Liver (tissue), 9 donors: ENCODE results near the gene HOXD4. TPM values are rescaled to one million over a fixed set of nuclear protein-coding genes. Genes with fewer than 3 reads are reported as not detected.

ENCODE experiments used
- DNase-seq: peaks from one replicate; pipeline ENCODE4 v3.0.0-alpha.2; 2017; ENCODE audit warnings: low spot score
- H3K27ac ChIP-seq, 2 donors: one replicate each; pipeline ENCODE4 v1.7.0; 2013; ENCODE audit warnings: inconsistent platforms in 2 of 2, low read length in 2 of 2, control low read depth in 1 of 2, low read depth in 1 of 2, mild to moderate bottlenecking in 1 of 2
- H3K27me3 ChIP-seq, 4 donors: one replicate each; pipeline versions ENCODE4 v1.6.1 to v1.7.0; 2013; ENCODE audit warnings: low read length in 3 of 4, inconsistent platforms in 1 of 4, mild to moderate bottlenecking in 1 of 4, moderate library complexity in 1 of 4; ENCODE audit not compliant: control insufficient read depth in 4 of 4, insufficient read depth in 4 of 4
- H3K36me3 ChIP-seq, 4 donors: one replicate each; pipeline versions ENCODE4 v1.6.1 to v1.7.0; 2013; ENCODE audit warnings: low read length in 3 of 4, mild to moderate bottlenecking in 3 of 4, low read depth in 1 of 4, moderate library complexity in 1 of 4; ENCODE audit not compliant: control insufficient read depth in 4 of 4, insufficient read depth in 3 of 4
- H3K4me1 ChIP-seq, 4 donors: one replicate each; pipeline versions ENCODE4 v1.6.1 to v1.7.0; 2013; ENCODE audit warnings: low read length in 3 of 4, mild to moderate bottlenecking in 3 of 4, moderate library complexity in 1 of 4; ENCODE audit not compliant: control insufficient read depth in 4 of 4, insufficient read depth in 4 of 4
- H3K4me3 ChIP-seq, 3 donors: one replicate each; pipeline versions ENCODE4 v1.6.1 to v1.7.0; 2013; ENCODE audit warnings: low read length in 3 of 3, control low read depth in 1 of 3, low read depth in 1 of 3, mild to moderate bottlenecking in 1 of 3
- H3K9ac ChIP-seq, 2 donors: one replicate each; pipeline ENCODE4 v1.7.0; 2013; ENCODE audit warnings: low read length in 2 of 2, mild to moderate bottlenecking in 2 of 2, moderate library complexity in 2 of 2, control low read depth in 1 of 2, low read depth in 1 of 2
- H3K9me3 ChIP-seq, 4 donors: one replicate each; pipeline versions ENCODE4 v1.6.1 to v1.7.0; 2013; ENCODE audit warnings: low read length in 3 of 4; ENCODE audit not compliant: control insufficient read depth in 4 of 4
- ATF3 ChIP-seq: IDR thresholded peaks from 2 replicates; pipeline ENCODE4 v1.6.1; 2016; ENCODE audit warnings: antibody characterized with exemption
- CTCF ChIP-seq: fragments of 150-350 bp; IDR thresholded peaks from 2 replicates; pipeline ENCODE4 v1.5.1; 2017; ENCODE audit warnings: improper control_type of control experiment, low read depth, low read length; ENCODE audit not compliant: missing input control
- FOXA2 ChIP-seq: IDR thresholded peaks from 2 replicates; pipeline ENCODE4 v1.6.1; 2016; ENCODE audit warnings: antibody characterized with exemption
- GABPA ChIP-seq, 2 donors: IDR thresholded peaks in 1 of 2; conservative IDR thresholded peaks in 1 of 2; 2 replicates each; pipeline ENCODE4 v1.6.1; 2016; ENCODE audit warnings: antibody characterized with exemption in 2 of 2, mild to moderate bottlenecking in 1 of 2, moderate library complexity in 1 of 2
- HNF4A ChIP-seq, 2 donors: conservative IDR thresholded peaks; 2 replicates each; pipeline ENCODE4 v1.6.1; 2016; ENCODE audit warnings: antibody characterized with exemption in 2 of 2, mild to moderate bottlenecking in 2 of 2
- JUND ChIP-seq, 2 donors: IDR thresholded peaks; 2 replicates each; pipeline ENCODE4 v1.6.1; 2016; ENCODE audit warnings: antibody characterized with exemption in 2 of 2
- NR2F2 ChIP-seq: IDR thresholded peaks from 2 replicates; pipeline ENCODE4 v1.6.1; 2016; ENCODE audit warnings: antibody characterized with exemption
- RAD21 ChIP-seq, 2 donors: IDR thresholded peaks; 2 replicates each; pipeline ENCODE4 v1.6.1; 2016; ENCODE audit warnings: antibody characterized with exemption in 2 of 2, mild to moderate bottlenecking in 2 of 2
- REST ChIP-seq: IDR thresholded peaks from 2 replicates; pipeline ENCODE4 v1.6.1; 2016; ENCODE audit warnings: antibody characterized with exemption, mild to moderate bottlenecking
- SP1 ChIP-seq: IDR thresholded peaks from 2 replicates; pipeline ENCODE4 v1.6.1; 2018; ENCODE audit warnings: antibody characterized with exemption, mild to moderate bottlenecking
- TAF1 ChIP-seq: conservative IDR thresholded peaks from 2 replicates; pipeline ENCODE4 v1.6.1; 2016; ENCODE audit warnings: antibody characterized with exemption, mild to moderate bottlenecking
- YY1 ChIP-seq: IDR thresholded peaks from 2 replicates; pipeline ENCODE4 v1.6.1; 2016; ENCODE audit warnings: antibody characterized with exemption, mild to moderate bottlenecking
- WGBS: extraction: QIAGEN DNeasy Blood & Tissue Kit; methylation state at CpG from one replicate; pipeline ENCODE4 v1.1.7; 2013; 5-methylcytosine and 5-hydroxymethylcytosine counted together
- polyA plus RNA-seq, 2 donors: library from polyadenylated mRNA; stranded (reverse) in 1 of 2; unstranded in 1 of 2; fragments of 200-250 nt in 1 of 2; fragments of >200 nt in 1 of 2; fragmentation: Nextera tagmentation in 1 of 2; extraction: Ambion mirVana in 1 of 2; gene quantifications; one replicate each; pipeline versions ENCODE4 v1.2.1 to v1.2.3, GENCODE V29; 2013 to 2015
- total RNA-seq, 2 donors: library from RNA; depleted of rRNA; stranded (reverse); fragments of >200 nt; gene quantifications; one replicate each; pipeline ENCODE4 v1.2.3, GENCODE V29; 2014
- donor health status: healthy.
- donor health status: healthy.
- donor health status: healthy.
- donor health status: healthy.
- donor health status: healthy.

Gene HOXD4
- total and polyA plus RNA-seq, 4 donors: not detected

- DNase-seq: no peak
- whole genome bisulfite sequencing: 15% methylated on average over 31 of the region's 31 CpGs
Observed at GRCh38 chr2:176147800-176148496, 3.4 kb upstream of the HOXD4 start.

GRCh38 chr2:176148751-176149421, 2.5 kb upstream of the HOXD4 start:
- H3K9me3 ChIP-seq: no peaks in the 10 kb centered on the region
- no peak for DNase-seq
- no peak overlapping the region for H3K9ac ChIP-seq
- no peak overlapping the region for H3K27ac ChIP-seq
- no peaks in the 10 kb centered on the region for H3K36me3 ChIP-seq
- peaks cover 0 to 8% (median 2%) of the 10 kb centered on the region in 4 donors for H3K4me1 ChIP-seq
- H3K4me3 ChIP-seq: no peak overlapping the region
- no peak for TF ChIP-seq NR2F2
- TF ChIP-seq HNF4A (conservative IDR thresholded peaks at IDR 0.05): no peak
- no peak for TF ChIP-seq TAF1
- TF ChIP-seq RAD21 (IDR thresholded peaks at IDR 0.05): no peak
- TF ChIP-seq YY1: no peak
- no peak for TF ChIP-seq ATF3
- TF ChIP-seq JUND (IDR thresholded peaks at IDR 0.05): no peak
- H3K27me3 ChIP-seq: peaks cover 9 to 32% (median 19%) of the 10 kb centered on the region in 4 donors
- 21% methylated on average over 11 of the region's 11 CpGs for WGBS

More at GRCh38 chr2:176147800-176148496, 3.4 kb upstream of the HOXD4 start:
- Histone ChIP-seq H3K9ac (no peak overlapping the region), H3K9me3 (no peaks in the 10 kb centered on the region), H3K4me1 (peaks cover 0 to 8% (median 2%) of the 10 kb centered on the region in 4 donors), H3K36me3 (no peaks in the 10 kb centered on the region), H3K4me3 (no peak overlapping the region), H3K27ac (no peak overlapping the region), H3K27me3 (peaks cover 9 to 33% (median 18%) of the 10 kb centered on the region in 4 donors)
- TF ChIP-seq SP1 (no peak), CTCF (no peak), JUND (IDR thresholded peaks at IDR 0.05) (no peak), ATF3 (no peak), RAD21 (IDR thresholded peaks at IDR 0.05) (no peak), FOXA2 (no peak)

- WGBS: 13% methylated on average over 22 of the region's 22 CpGs
- Histone ChIP-seq H3K4me1 (peaks cover 0 to 8% (median 3%) of the 10 kb centered on the region in 4 donors), H3K27ac (no peak overlapping the region), H3K9ac (no peak overlapping the region), H3K27me3 (peaks cover 10 to 34% (median 21%) of the 10 kb centered on the region in 4 donors), H3K4me3 (no peak overlapping the region), H3K36me3 (no peaks in the 10 kb centered on the region), H3K9me3 (no peaks in the 10 kb centered on the region)
- no peak for DNase-seq
- TF ChIP-seq CTCF: no peak
- no peak for TF ChIP-seq ATF3
- TF ChIP-seq REST: no peak
- no peak for TF ChIP-seq GABPA (IDR thresholded peaks at IDR 0.05 in 1 of 2, conservative IDR thresholded peaks at IDR 0.05 in 1 of 2)
- TF ChIP-seq YY1: no peak
Observed at GRCh38 chr2:176149481-176149938, 1.8 kb upstream of the HOXD4 start.
